ENCODE results near the gene EXT2. TPM values are rescaled to one million over a fixed set of nuclear protein-coding genes. Genes with fewer than 3 reads are reported as not detected.

Gene EXT2
- total RNA-seq, 1 experiment from 2014 or later: 42.9 TPM

GRCh38 chr11:44162004-44162403, 66.5 kb downstream of the EXT2 start:
- H3K4me1 Mint-ChIP-seq: 0 out of 4 replicates have a peak, but pooled peaks cover 0 to 3% of the 10 kb centered on the region in 2 experiments

More at GRCh38 chr11:44162004-44162403, 66.5 kb downstream of the EXT2 start:
- H4K91ac ChIP-seq (ENCODE audit: insufficient read length, low read depth, low read length): no peak overlapping the region
- H3K79me2 ChIP-seq (ENCODE audit: insufficient read depth, low read length): no peaks in the 10 kb centered on the region
- H3K9ac ChIP-seq (ENCODE audit: extremely low read depth, insufficient read length, low read length): no peak overlapping the region
- H2AK5ac ChIP-seq (ENCODE audit: insufficient read length, low read length): no peak overlapping the region
- H3K18ac ChIP-seq (ENCODE audit: insufficient read length, low read depth, low read length): no peak overlapping the region
- H4K20me1 ChIP-seq (ENCODE audit: control insufficient read depth, insufficient read depth, insufficient read length): no peaks in the 10 kb centered on the region
- no peak overlapping the region for H3K4ac ChIP-seq (ENCODE audit: low read depth, low read length)
- H3K23me2 ChIP-seq (ENCODE audit: insufficient read length, low read depth, low read length, poor library complexity, severe bottlenecking): no peaks in the 10 kb centered on the region
- H2BK12ac ChIP-seq (ENCODE audit: insufficient read length, low read depth, low read length): no peak overlapping the region
- no peak overlapping the region for H3K56ac ChIP-seq (ENCODE audit: insufficient read length, low read depth, low read length)
- H3K4me1 ChIP-seq (ENCODE audit: insufficient read depth, low read length): no peaks in the 10 kb centered on the region
- no peak overlapping the region for H2BK20ac ChIP-seq (ENCODE audit: low read depth, low read length, poor library complexity, severe bottlenecking)
- TF ChIP-seq CTCF (conservative IDR thresholded peaks at IDR 0.05): no peak
- no peaks in the 10 kb centered on the region for H3K79me1 ChIP-seq (ENCODE audit: insufficient read depth, low read depth, low read length, poor library complexity, severe bottlenecking)
- no peak overlapping the region for H3T11ph ChIP-seq (ENCODE audit: low read length)
- Mint-ChIP-seq H3K27ac (no peak overlapping the region), H3K4me3 (no peak overlapping the region), H3K27me3 (ENCODE audit: low read depth) (no peaks in the 10 kb centered on the region), H3K36me3 (ENCODE audit: insufficient read depth in 1 of 3, low read depth in 3 of 3) (peaks cover 0 to 11% (median 0%) of the 10 kb centered on the region in 3 experiments; a peak in 2 of 7 replicates), H3K9me3 (peaks cover 0 to 3% of the 10 kb centered on the region in 2 experiments; a peak in 2 of 5 replicates)
- H3K27ac ChIP-seq (ENCODE audit: insufficient read length, low read depth, low read length): no peak overlapping the region
- no peak overlapping the region for H3K4me2 ChIP-seq (ENCODE audit: insufficient read depth, insufficient read length, low read length)
- no peaks in the 10 kb centered on the region for H3K27me3 ChIP-seq (ENCODE audit: insufficient read depth, low read length)
- H3K23ac ChIP-seq (ENCODE audit: insufficient read length, low read depth, low read length): no peak overlapping the region
- H3K9me3 ChIP-seq (ENCODE audit: control insufficient read depth, low read depth, low read length): no peaks in the 10 kb centered on the region
- no peak overlapping the region for H2BK15ac ChIP-seq (ENCODE audit: low read depth, low read length)
- H2BK120ac ChIP-seq (ENCODE audit: low read depth, low read length, poor library complexity, severe bottlenecking): no peak overlapping the region
- no peak overlapping the region for H4K5ac ChIP-seq (ENCODE audit: insufficient read length, low read depth, low read length)
- WGBS (ENCODE audit: extremely low coverage, insufficient read length, low lambda C conversion rate): no CpG with 5 or more reads among the region's 1 CpG
- DNase-seq: no peak
- H4K8ac ChIP-seq (replicated peaks; ENCODE audit: insufficient read length, low read depth, low read length): no peak overlapping the region
- no peak overlapping the region for H3K14ac ChIP-seq (ENCODE audit: insufficient read depth, low read length)
- H2BK5ac ChIP-seq (ENCODE audit: insufficient read length, low read length): no peak overlapping the region
- H2AFZ ChIP-seq (ENCODE audit: low read length): no peak overlapping the region
